MV-4-11 (cell line): ENCODE measurements around the gene PLAAT3.
"Not testable (repeated sequence)": the region's sequence is repeated elsewhere in the genome, so short reads cannot be mapped to it uniquely, and the experiment has no call there.

ENCODE experiments used
- DNase-seq: peaks from one replicate; lab custom pipeline; 2025; lab: John Stamatoyannopoulos, UW

PLAAT3 gene

DNA sequence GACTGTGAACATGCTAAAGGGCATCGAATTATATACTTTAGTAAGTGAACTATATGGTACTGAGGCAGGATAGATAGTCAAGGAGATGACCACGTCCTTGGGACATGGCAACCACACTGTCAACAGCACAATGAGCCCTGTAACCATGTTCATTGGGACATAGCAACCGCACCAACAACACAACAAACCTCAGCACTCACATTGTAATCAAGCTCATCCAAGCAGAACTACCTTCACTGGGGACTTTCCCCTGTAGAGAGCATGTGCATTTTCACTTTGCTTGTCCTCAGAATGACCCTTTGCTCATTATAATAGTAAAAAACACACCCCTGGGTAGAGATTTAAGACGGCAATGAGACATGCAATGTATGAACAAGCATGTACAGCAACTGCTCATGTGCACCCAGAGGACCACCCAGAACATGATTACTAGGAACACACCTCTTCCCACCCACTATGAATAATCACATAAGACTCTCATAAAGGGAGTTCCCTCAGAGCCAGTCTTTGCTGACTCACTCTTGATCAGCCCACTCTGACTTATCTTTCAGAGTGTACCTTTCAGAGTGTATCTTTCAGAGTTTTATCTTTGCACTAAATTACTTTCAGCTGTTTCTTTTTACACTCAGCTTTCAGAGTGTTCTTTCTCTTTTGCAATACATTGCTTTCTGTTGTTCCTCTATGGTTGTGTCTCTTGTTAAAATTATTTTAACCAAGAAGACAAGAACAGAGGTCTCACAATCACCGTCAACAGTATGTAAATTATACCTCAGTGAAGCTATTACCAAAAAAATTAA lies 47.0 kb downstream of the PLAAT3 start:
- peak; percentile 24 for DNase-seq

DNA sequence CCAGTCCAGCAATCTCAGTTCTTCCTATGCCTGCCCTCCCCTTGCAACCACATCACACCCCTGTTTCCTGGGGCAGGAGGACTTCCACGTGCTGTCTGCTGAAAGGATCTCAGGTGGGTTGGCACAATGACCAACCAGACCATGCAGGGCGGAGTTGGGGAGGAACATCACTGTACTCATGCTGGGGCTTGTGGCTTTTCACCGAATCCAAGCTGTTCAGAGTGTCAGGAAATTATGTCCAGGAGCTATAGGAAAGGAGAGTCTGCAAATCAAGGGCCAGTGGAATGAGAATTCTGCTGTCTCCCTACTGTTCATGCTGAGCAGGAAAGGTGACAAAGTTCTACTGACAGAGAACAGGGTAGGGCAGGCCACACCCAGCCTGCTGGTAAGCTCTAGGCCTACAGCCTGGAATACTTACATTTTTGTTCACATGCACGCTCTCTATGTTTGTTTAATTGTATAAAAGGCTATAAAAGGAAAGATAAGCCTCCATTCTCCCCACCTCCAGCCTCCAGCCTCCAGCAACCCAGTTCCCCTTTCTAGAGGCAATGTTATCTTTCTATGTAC lies 49.4 kb downstream of the PLAAT3 start:
- DNase-seq = peak; percentile 6

DNA sequence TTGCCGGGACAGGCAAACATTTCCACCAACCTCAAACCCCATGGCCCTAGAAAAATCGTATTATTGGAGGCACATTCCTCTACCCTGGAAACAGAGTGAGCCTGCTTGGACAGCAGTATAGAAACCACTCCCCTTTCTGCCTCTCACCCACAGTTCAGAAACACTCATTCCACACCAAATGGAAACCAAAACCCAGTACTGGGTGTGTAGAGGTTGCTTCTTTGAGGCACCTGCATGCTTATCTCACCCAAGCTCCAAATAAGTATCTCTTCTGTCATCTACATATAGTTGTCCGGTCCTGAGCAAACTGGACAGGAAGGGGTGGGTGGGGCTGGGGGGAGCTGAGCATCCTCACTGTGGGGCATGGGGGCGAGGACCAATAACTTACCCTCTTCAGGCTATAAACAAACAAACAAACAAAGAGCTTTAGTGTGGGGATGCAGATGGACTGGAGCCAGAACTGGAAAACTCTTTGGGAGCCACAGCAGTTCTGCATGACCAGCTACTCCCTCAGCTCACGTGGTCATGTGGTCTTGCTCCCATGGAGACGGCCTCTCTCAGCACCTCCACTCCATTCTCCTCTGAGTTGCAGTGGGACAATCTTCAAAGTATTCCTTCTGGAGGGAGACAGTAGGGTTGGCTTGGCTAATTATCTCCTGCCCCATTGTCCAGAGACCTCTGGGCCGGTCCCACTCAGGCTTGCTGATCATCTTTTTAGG lies 50.0 kb downstream of the PLAAT3 start:
- DNase-seq = no peak

DNA sequence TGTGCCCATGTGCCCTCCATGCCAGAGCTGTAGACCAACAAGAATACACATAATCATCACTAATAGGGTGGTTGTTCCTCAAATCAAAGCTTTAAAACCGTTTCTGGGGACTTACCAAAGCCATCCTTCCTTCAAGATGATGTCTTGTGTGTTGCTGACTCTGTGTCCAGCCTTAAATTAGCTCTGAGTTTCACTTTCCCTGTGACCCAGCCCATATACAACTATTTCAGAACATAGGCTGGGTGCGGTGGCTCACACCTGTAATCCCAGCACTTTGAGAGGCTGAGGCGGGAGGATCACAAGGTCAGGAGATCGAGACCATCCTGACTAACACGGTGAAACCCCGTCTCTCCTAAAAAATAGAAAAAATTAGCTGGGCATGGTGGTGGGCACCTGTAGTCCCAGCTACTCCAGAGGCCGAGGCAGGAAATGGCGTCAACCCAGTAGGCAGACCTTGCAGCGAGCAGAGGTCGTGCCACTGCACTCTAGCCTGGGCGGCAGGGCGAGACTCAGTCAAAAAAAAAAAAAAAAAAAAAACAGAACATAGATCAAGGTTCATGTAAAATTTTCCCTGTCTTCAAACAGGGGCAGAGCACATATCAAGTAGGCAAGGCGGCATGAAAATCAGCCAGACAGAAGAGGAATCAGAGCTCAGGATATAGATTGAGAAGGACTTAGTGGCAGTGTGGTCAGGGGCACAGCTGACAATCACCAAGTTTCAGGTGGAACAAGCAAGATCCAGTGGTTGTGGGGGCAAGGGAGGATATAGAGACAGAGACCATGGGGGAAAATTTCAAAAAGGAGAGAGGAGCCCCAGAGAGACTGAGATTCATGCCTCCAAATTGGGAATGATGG lies 50.8 kb downstream of the PLAAT3 start, which contains the start of gene PLAAT2:
TSS of gene PLAAT2 (minus strand) at position 179 of the 855 bp plus-strand sequence. CDS start at position 124, 55 bp downstream.
- DNase-seq = no peak

DNA sequence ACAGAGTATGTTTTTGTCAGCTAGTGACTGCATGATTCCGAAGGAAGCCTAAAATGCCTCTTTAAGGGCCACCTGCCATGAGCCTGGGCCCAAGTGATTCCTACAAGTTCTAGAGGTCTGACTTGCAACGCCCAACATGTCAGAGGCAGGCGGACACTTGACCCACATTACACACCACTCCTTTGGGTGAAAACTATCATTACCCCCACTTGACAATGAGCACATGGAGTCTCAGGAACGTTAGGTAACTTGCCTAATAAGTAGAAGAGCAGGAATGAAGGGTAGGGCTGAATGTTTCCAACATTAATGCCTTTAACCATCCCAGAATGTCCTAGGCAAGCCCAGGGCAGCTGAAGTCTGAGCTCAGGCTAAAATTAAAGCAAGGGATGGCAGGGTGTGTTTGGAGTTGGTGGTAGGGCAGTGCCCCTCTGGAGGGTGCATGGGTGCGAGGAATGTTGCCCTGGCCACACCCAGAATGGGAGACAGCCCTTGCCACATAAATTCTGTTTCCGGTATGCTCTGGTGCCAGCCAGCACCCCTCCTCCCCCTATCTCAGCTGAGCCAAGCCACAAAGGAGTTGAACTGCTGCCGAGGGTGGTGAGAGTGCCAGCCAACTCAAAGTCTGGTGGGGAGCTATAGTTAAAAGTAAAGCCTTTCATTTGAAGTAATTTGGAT lies 53.6 kb downstream of the PLAAT3 start:
- no peak for DNase-seq

DNA sequence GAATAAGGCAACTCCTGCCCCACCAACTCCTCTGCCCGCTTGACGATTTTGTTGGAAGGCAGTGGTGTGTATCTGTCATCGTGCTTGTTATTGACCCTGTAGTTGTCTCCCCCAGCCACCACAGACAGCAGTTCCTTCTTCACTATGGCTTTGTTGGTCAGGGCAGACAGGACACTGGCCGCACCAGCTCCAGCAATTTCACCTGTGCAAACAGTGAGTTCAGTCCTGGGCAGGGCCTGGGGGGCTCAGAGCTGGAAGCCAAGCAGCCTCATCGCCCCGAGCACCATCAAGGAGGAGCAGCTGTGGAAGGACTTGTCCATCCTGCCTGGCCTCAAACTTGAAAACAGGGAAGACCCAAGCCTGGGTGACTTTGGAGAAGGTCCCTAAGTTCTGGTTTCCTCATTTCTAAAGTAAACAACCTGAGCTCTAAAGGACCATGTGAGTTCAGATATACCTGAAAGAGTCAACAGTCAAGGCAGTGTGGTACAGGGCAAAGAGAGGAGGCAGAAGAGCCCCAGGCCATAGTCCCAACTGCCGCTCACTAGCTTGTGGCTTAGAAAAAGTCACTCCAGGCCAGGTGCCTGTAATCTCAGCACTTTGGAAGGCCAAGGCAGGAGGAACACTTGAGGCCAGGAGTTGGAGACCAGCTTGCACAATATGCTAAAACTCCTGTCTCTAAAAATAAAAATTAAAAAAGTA lies 55.6 kb downstream of the PLAAT3 start:
- DNase-seq = no peak

DNA sequence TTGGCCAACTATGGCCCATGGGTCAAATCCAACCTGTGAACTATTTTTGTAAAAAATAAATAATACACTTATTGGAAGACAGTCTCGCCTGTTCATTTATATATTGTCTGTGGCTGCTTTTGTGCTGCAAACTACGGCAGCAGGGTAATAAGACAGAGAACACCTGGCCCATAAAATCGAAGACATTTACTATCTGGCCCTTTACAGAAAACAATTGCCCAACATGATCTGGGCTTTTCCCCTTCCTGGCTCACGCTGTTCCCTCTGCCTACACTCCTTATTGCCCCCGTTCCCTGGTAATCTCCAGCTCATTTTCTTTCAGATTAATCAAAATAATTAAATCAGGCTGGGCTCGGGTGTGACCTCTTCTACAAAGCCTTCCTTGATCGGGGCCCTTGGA lies 56.7 kb downstream of the PLAAT3 start:
- DNase-seq = no peak

DNA sequence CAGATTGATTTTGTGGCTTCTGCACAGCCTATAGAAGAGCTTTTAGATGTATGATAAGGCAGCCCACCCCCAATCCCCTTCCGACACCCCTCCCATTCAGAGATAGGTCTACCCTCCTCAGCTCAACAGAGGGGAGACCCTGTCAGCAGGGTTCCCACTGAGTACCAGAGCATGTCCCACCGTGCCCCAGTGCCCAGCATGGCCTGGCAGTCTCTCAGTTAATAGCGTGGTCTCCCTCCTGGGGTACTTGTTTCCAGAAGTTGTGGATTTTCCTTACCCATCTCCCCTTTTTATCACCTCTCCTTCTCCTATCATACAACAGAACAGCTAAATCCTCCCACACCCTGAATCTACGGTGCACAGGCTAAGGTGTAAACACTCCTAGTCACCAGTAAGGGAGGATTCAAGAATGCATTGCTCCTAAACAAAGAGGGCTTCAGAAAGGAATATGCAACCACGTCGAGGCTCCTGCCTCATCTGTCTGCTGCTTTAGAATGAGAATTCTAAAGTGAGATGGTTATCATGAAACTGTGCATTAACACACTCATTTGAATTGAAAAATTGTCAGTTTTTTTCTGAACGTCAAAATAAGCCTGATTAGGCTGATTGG lies 57.7 kb downstream of the PLAAT3 start:
- DNase-seq = no peak

DNA sequence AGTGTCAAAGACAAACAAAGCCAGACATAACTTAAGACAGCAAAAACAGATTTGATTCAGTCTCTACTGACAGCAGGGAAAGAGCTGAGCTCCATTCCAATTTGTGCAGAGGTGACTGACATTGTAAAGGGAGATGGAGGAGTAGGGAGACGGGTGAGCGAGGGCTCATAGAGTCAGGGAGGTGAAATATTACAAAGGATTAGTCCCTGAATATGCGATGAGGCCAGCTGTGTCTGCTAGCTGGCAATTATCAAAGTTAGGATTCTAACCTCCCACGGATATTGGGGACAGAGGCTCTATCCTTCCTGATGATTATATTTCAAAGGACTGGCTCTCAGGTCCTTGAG lies 59.4 kb downstream of the PLAAT3 start:
- no peak for DNase-seq

DNA sequence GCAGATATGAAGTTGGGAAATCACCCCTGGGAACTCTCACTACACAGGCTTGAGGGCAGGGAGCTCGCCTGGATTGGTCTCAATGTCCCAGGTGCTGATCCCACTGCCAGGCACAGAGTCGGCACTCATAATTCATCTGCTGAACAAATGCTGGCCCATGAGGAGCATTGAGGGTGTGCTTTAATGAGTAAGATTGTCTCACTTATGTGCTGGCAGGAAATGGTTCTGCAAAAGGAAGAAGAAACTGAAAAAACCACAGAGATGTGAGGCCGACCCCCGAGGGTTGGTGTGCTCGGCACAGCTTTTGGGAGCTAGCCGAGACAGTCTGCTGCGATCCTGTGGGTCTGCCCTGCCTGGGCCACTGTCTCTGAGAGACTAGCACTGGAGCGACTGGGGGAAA lies 60.5 kb downstream of the PLAAT3 start:
- peak; percentile 47 for DNase-seq

DNA sequence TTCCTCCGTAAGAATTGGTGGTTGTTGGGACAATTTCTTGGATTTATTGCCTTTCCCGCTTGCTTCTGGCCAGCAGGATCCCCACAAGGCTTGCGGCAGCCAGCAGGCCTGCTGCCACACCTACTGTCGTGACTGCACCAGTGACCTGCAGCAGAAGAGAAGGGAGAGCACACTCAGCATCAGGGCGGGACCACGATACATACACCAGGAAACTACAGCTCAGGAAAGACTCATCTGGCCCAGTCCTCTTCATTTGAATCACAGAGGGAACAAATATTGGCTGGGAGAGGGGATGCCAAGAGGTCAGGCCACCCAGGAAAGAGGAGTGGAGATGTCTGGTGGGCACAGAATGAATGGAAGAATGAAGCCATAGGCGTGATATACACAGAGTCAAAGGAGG lies 61.3 kb downstream of the PLAAT3 start:
- DNase-seq = no peak

DNA sequence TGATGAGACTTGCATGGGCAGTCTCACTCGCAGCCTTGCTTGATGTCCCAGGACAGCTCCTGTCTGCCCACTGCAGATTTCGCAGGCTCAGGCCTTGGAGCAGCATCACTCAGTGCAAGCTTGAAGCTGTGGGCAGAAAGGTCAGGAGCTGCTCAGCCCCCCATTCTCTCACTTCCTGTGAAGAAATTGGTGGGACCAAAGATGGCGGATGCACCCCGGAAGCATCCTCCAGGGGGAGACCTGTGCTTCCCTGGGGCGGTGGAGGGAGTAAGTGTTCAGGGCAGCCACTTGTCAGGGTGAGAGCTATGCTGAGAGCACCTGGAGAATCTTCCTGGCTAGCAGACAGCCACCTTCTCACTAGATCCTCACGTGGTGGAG lies 62.4 kb downstream of the PLAAT3 start:
- DNase-seq = no peak

DNA sequence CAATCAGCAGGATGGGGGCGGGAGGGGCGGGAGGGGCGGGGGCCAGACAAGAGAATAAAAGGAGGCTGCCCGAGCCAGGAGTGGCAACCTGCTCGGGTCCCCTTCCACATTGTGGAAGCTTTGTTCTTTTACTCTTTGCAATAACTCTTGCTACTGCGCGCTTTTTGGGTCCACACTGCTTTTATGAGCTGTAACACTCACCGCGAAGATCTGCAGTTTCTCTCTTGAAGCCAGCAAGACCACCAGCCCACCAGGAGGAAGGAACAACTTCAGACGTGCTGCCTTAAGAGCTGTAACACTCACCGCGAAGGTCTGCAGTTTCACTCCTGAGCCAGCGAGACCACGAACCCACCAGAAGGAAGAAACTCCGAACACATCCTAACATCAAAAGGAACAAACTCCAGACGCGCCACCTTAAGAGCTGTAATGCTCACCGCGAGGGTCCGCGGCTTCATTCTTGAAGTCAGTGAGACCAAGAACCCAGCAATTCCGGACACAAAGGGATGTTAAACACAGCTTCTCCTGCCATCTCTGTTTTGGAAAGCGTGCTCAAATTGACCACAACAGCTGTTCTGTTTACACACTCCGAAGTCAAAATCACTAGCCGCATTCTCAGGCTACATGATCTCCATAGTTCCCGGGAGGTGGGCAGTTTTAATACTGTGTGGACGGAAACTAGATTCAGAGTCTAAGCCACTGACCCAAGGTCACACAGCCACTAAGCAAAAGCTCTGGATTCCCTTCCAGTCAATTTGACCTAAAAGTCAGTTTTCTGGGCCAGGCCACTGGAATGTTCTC lies 62.9 kb downstream of the PLAAT3 start:
- DNase-seq = no peak

DNA sequence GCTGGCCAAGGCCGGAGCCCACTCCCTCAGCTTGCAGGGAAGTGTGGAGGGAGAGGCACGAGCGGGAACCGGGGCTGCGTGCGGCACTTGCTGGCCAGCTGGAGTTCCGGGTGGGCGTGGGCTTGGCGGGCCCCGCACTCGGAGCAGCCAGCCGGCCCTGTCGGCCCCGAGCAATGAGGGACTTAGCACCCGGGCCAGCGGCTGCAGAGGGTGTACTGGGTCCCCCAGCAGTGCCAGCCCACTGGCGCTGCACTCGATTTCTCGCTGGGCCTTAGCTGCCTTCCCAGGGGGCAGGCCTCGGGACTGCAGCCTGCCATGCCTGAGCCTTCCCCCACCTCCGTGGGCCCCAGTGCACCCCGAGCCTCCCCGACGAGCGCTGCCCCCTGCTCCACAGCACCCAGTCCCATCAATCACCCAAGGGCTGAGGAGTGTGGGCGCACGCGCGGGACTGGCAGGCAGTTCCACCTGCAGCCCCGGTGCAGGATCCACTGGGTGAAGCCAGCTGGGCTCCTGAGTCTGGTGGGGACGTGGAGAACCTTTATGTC lies 64.0 kb downstream of the PLAAT3 start:
- not testable (repeated sequence) for DNase-seq

DNA sequence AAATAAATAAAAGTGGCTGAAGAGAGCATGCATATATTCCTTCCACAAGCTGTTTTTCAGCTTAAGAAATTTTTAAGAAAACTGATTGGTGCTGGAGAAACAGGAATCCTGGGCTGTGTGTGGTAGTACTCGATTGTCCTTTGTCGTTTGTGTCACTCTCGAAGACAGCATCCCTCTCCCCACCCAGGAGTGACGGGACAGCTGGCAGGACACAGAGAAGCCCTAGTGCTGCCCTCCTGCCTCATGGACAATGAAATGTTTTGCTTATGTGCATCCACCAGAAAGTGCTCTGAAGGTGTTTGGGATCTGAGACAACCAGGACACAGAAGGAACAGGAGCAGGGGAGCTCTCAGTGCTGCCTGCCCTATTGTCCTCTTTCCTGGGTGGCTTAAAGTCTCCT lies 64.8 kb downstream of the PLAAT3 start:
- DNase-seq = no peak

DNA sequence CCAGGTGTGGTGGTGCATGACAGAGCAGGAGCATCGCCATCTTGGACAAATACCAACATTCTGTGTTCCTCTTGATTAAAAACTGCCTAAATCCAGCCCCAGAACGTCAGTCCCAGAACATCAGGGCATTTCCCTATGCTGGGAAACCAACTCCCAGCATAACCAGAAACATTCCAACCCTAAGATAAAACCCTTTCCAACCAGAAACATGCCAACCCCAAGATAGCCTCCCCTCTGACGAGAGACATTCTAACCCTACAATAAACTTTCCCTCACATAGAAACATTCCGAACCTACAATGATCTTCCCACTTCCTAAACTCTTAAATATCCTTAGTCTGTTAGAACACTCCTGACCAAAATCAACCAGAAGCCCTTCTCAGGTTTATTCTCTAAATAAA lies 66.1 kb downstream of the PLAAT3 start:
- DNase-seq = no peak

DNA sequence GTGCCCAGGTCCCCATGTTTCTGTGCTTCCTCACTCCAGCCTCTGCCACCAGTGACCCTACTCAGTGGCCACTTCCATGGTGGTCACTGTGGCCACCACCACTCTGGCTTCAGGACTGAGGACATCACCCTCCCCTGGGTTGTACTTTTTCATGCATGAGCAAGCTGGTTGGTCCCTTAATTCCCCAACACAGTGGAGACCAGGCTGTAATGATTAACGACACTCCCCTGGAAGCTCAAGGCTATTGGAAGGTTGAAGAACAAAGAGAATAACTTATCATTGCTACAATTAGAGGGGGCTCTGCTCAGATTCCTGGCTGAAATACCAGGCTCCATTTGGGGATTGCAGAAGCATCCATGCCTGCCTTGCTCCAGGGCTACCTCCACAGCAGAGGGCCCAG lies 67.2 kb downstream of the PLAAT3 start:
- no peak for DNase-seq

DNA sequence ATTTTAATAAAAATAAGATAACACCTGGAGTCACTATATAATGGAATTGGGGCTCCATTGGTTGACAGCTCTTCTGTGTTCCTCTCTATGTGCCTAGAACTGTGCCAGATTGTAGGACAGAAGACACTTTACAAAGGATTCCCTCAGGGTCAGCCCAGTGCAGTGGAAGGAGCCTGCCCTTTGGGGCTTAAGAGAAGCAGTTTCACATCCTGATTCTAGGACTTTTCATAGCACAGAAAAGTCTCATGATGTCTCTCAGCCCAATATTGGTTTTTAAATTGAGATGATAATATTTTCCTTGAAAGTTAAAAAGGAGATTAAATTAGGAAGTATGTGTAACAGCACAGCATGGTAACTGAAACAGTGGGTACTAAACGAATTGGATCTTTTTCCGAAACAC lies 70.5 kb downstream of the PLAAT3 start:
- DNase-seq = peak; percentile 74

DNA sequence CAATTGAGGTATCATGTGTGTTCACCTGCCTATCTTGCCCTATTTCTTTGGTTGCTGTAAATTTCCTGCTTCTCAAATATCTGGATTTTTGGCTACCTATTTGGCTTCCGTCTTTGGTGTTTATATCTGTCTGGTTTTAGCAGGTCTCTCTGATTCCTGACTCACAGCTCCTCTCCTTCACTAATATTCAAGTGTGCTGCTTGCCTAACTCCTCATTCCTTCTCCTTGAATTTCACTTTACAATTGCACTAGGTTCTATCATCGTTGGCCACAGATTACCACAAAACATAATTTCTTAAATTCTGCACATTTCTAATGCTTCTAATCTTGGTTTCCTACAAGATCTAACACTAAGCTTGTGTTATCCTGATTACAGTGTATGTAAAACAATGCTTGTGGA lies 71.7 kb downstream of the PLAAT3 start:
- DNase-seq = not testable (repeated sequence)
